HepG2 (cell line): ENCODE measurements around the gene TPRKB.

Source experiments
- CHD2 ChIP-seq: IDR thresholded peaks from 2 replicates; pipeline ENCODE4 v1.6.1; 2011; ENCODE audit warnings: low read depth, low read length, improper control_type of control experiment
- EP300 ChIP-seq, 3 experiments: sonication (generic) in 1 of 3; formaldehyde crosslinking in 1 of 3; IDR thresholded peaks; 2 replicates each; pipeline versions ENCODE4 v1.5.1 to v1.6.1; 2011 to 2020; ENCODE audit warnings: low read depth in 2 of 3, low read length in 2 of 3, borderline replicate concordance in 1 of 3, improper control_type of control experiment in 1 of 3, mild to moderate bottlenecking in 1 of 3, missing genetic modification reagents in 1 of 3, moderate library complexity in 1 of 3
- MAFF ChIP-seq: IDR thresholded peaks from 2 replicates; pipeline ENCODE4 v1.6.1; 2011; ENCODE audit warnings: low read depth, low read length, improper control_type of control experiment
- TBX3 ChIP-seq: fragments of 450-650 bp; IDR thresholded peaks from 2 replicates; pipeline ENCODE4 v1.6.1; 2017; ENCODE audit warnings: antibody characterized with exemption, mild to moderate bottlenecking, inconsistent platforms, borderline replicate concordance
- YY1 ChIP-seq: IDR thresholded peaks from 2 replicates; pipeline ENCODE4 v1.6.1; 2011; ENCODE audit warnings: low read length, low read depth, moderate library complexity, mild to moderate bottlenecking; ENCODE audit not compliant: insufficient read depth, insufficient replicate concordance
- TF ChIP-seq, protein P1 (sequence below): IDR thresholded peaks from 2 replicates; pipeline ENCODE4 v1.6.1; 2012; ENCODE audit warnings: low read length, improper control_type of control experiment
- TF ChIP-seq, protein P2 (sequence below): sonication (generic); formaldehyde crosslinking; IDR thresholded peaks from 2 replicates; pipeline ENCODE4 v1.5.0; 2020; ENCODE audit warnings: mild to moderate bottlenecking, missing genetic modification reagents, moderate library complexity
- TF ChIP-seq, protein P3 (sequence below): sonication (generic); formaldehyde crosslinking; IDR thresholded peaks from 2 replicates; pipeline ENCODE4 v1.5.1; 2020; ENCODE audit warnings: mild to moderate bottlenecking, missing genetic modification reagents, moderate library complexity

DNA sequence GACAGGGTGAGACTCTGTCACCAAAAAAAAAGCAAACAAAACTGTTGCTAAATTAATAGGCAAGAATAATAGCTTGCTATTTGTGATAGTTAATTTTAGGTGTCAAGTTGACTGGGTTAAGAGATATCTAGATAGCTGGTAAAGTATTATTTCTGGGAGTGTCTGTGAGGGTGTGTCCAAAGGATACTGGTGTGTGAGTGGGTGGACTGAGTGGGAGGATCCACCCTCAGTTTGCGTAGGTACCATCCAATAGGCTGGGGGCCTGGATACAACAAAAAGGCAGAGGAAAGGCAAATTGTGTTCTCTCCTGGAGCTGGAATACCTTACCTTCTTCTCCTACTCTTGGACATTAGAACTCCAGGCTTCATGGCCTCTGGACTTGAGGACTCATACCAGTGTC lies 27.8 kb upstream of the TPRKB start:
- TF ChIP-seq, protein P1, sequence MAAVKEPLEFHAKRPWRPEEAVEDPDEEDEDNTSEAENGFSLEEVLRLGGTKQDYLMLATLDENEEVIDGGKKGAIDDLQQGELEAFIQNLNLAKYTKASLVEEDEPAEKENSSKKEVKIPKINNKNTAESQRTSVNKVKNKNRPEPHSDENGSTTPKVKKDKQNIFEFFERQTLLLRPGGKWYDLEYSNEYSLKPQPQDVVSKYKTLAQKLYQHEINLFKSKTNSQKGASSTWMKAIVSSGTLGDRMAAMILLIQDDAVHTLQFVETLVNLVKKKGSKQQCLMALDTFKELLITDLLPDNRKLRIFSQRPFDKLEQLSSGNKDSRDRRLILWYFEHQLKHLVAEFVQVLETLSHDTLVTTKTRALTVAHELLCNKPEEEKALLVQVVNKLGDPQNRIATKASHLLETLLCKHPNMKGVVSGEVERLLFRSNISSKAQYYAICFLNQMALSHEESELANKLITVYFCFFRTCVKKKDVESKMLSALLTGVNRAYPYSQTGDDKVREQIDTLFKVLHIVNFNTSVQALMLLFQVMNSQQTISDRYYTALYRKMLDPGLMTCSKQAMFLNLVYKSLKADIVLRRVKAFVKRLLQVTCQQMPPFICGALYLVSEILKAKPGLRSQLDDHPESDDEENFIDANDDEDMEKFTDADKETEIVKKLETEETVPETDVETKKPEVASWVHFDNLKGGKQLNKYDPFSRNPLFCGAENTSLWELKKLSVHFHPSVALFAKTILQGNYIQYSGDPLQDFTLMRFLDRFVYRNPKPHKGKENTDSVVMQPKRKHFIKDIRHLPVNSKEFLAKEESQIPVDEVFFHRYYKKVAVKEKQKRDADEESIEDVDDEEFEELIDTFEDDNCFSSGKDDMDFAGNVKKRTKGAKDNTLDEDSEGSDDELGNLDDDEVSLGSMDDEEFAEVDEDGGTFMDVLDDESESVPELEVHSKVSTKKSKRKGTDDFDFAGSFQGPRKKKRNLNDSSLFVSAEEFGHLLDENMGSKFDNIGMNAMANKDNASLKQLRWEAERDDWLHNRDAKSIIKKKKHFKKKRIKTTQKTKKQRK = no peak
- TF ChIP-seq MAFF (no peak), CHD2 (no peak), EP300 (IDR thresholded peaks at IDR 0.05; ENCODE audit: low read depth in 2 of 2, low read length in 2 of 2) (no peak), EP300 (CRISPR knock-in tag; IDR thresholded peaks at IDR 0.05; ENCODE audit: borderline replicate concordance) (no peak), TBX3 (no peak), YY1 (no peak)
- TF ChIP-seq, protein P2, sequence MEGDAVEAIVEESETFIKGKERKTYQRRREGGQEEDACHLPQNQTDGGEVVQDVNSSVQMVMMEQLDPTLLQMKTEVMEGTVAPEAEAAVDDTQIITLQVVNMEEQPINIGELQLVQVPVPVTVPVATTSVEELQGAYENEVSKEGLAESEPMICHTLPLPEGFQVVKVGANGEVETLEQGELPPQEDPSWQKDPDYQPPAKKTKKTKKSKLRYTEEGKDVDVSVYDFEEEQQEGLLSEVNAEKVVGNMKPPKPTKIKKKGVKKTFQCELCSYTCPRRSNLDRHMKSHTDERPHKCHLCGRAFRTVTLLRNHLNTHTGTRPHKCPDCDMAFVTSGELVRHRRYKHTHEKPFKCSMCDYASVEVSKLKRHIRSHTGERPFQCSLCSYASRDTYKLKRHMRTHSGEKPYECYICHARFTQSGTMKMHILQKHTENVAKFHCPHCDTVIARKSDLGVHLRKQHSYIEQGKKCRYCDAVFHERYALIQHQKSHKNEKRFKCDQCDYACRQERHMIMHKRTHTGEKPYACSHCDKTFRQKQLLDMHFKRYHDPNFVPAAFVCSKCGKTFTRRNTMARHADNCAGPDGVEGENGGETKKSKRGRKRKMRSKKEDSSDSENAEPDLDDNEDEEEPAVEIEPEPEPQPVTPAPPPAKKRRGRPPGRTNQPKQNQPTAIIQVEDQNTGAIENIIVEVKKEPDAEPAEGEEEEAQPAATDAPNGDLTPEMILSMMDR (CRISPR knock-in tag) = no peak
- TF ChIP-seq, protein P3, sequence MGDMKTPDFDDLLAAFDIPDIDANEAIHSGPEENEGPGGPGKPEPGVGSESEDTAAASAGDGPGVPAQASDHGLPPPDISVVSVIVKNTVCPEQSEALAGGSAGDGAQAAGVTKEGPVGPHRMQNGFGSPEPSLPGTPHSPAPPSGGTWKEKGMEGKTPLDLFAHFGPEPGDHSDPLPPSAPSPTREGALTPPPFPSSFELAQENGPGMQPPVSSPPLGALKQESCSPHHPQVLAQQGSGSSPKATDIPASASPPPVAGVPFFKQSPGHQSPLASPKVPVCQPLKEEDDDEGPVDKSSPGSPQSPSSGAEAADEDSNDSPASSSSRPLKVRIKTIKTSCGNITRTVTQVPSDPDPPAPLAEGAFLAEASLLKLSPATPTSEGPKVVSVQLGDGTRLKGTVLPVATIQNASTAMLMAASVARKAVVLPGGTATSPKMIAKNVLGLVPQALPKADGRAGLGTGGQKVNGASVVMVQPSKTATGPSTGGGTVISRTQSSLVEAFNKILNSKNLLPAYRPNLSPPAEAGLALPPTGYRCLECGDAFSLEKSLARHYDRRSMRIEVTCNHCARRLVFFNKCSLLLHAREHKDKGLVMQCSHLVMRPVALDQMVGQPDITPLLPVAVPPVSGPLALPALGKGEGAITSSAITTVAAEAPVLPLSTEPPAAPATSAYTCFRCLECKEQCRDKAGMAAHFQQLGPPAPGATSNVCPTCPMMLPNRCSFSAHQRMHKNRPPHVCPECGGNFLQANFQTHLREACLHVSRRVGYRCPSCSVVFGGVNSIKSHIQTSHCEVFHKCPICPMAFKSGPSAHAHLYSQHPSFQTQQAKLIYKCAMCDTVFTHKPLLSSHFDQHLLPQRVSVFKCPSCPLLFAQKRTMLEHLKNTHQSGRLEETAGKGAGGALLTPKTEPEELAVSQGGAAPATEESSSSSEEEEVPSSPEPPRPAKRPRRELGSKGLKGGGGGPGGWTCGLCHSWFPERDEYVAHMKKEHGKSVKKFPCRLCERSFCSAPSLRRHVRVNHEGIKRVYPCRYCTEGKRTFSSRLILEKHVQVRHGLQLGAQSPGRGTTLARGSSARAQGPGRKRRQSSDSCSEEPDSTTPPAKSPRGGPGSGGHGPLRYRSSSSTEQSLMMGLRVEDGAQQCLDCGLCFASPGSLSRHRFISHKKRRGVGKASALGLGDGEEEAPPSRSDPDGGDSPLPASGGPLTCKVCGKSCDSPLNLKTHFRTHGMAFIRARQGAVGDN (CRISPR knock-in tag) = no peak
